GM23338 (cell line): Measurements from ENCODE around the gene ANGPT4. TPM values are rescaled to one million over a fixed set of nuclear protein-coding genes. Genes with fewer than 3 reads are reported as not detected.

Experiments
- ATAC-seq: fragments of 200-7000 bp; cut with Tn5 transposase; 3 replicates; pipeline ENCODE4 v1.9.1; 2020
- DNase-seq: peaks from one replicate; pipeline ENCODE4 v3.0.0-alpha.2; 2015; ENCODE audit warnings: low spot score
- H2AFZ ChIP-seq: fragments of 200-600 bp; sonication (generic); 2 replicates; pipeline ENCODE4 v1.8.0; 2016; ENCODE audit warnings: antibody characterized with exemption, mild to moderate bottlenecking, moderate library complexity
- H3F3A ChIP-seq: fragments of 200-600 bp; sonication (generic); replicated peaks from 2 replicates; pipeline ENCODE4 v1.8.0; 2017; ENCODE audit warnings: antibody characterized with exemption, mixed run types, low read depth
- H3K27ac ChIP-seq: fragments of 200-600 bp; sonication (generic); 2 replicates; pipeline ENCODE4 v1.6.1; 2016; ENCODE audit warnings: low read depth
- H3K27me3 ChIP-seq: fragments of 200-600 bp; sonication (generic); 2 replicates; pipeline ENCODE4 v1.8.0; 2016; ENCODE audit warnings: mild to moderate bottlenecking, mixed run types, moderate library complexity; ENCODE audit not compliant: insufficient read depth
- H3K36me3 ChIP-seq: fragments of 200-600 bp; sonication (generic); 2 replicates; pipeline ENCODE4 v1.8.0; 2016; ENCODE audit warnings: mild to moderate bottlenecking; ENCODE audit not compliant: insufficient read depth
- H3K4me1 ChIP-seq: fragments of 200-600 bp; sonication (generic); 2 replicates; pipeline ENCODE4 v1.8.0; 2016; ENCODE audit warnings: mild to moderate bottlenecking, moderate library complexity; ENCODE audit not compliant: insufficient read depth
- H3K4me2 ChIP-seq: fragments of 200-600 bp; sonication (generic); 2 replicates; pipeline ENCODE4 v1.7.1; 2017; ENCODE audit warnings: mixed run types
- H3K4me3 ChIP-seq: fragments of 200-600 bp; sonication (generic); 2 replicates; pipeline ENCODE4 v1.6.1; 2016; ENCODE audit warnings: mixed run types
- H3K79me2 ChIP-seq: fragments of 200-600 bp; sonication (generic); replicated peaks from 2 replicates; pipeline ENCODE4 v1.8.0; 2017; ENCODE audit warnings: mild to moderate bottlenecking; ENCODE audit not compliant: insufficient read depth
- H3K9me2 ChIP-seq: fragments of 200-600 bp; sonication (generic); 2 replicates; pipeline ENCODE4 v1.8.0; 2017; ENCODE audit not compliant: insufficient read depth
- H4K20me1 ChIP-seq: fragments of 200-600 bp; sonication (generic); replicated peaks from 2 replicates; pipeline ENCODE4 v1.8.0; 2017; ENCODE audit warnings: mild to moderate bottlenecking; ENCODE audit not compliant: insufficient read depth
- H3K27ac Mint-ChIP-seq: 2 replicates; pipeline ENCODE4 v1.8.0; 2020; ENCODE audit warnings: inconsistent platforms, mild to moderate bottlenecking, moderate library complexity, mixed read lengths
- H3K27me3 Mint-ChIP-seq: 3 replicates; pipeline ENCODE4 v1.8.0; 2022; ENCODE audit warnings: low read depth, mild to moderate bottlenecking, moderate library complexity, mixed read lengths, inconsistent platforms; ENCODE audit not compliant: insufficient read depth, poor library complexity
- H3K36me3 Mint-ChIP-seq: 3 replicates; pipeline ENCODE4 v1.8.0; 2021; ENCODE audit warnings: low read depth, mild to moderate bottlenecking, inconsistent platforms, moderate library complexity, mixed read lengths
- H3K4me1 Mint-ChIP-seq: 3 replicates; pipeline ENCODE4 v1.8.0; 2020; ENCODE audit warnings: mild to moderate bottlenecking, inconsistent platforms, mixed read lengths
- H3K4me3 Mint-ChIP-seq: 3 replicates; pipeline ENCODE4 v1.8.0; 2021; ENCODE audit warnings: moderate library complexity, mild to moderate bottlenecking, inconsistent platforms, mixed read lengths
- H3K9me3 Mint-ChIP-seq: 3 replicates; pipeline ENCODE4 v1.8.0; 2020; ENCODE audit warnings: moderate library complexity, mild to moderate bottlenecking, inconsistent platforms, mixed read lengths
- CREB1 ChIP-seq: fragments of 250-450 bp; sonication (Bioruptor Pico); IDR thresholded peaks from 2 replicates; pipeline ENCODE4 v1.5.0; 2020; ENCODE audit warnings: low read depth, mild to moderate bottlenecking, moderate library complexity
- EZH2phosphoT487 ChIP-seq: fragments of 200-600 bp; sonication (generic); IDR thresholded peaks from one replicate; pipeline ENCODE4 v1.8.1; 2018; ENCODE audit warnings: antibody characterized with exemption; ENCODE audit not compliant: unreplicated experiment
- JUNB ChIP-seq: IDR thresholded peaks from one replicate; pipeline ENCODE4 v1.6.1; 2016; ENCODE audit warnings: antibody characterized with exemption; ENCODE audit not compliant: unreplicated experiment
- POLR2AphosphoS5 ChIP-seq: IDR thresholded peaks from 2 replicates; pipeline ENCODE4 v1.6.1; 2016; ENCODE audit warnings: antibody characterized with exemption, low read depth
- STAT1 ChIP-seq: IDR thresholded peaks from one replicate; pipeline ENCODE4 v1.6.1; 2016; ENCODE audit warnings: antibody characterized with exemption; ENCODE audit not compliant: unreplicated experiment
- ZNF331 ChIP-seq: fragments of 250-450 bp; sonication (Bioruptor Pico); IDR thresholded peaks from 2 replicates; pipeline ENCODE4 v1.5.0; 2020; ENCODE audit warnings: low read depth, mild to moderate bottlenecking, moderate library complexity
- polyA plus RNA-seq: library from polyadenylated mRNA; unstranded; fragments of >200 nt; fragmentation: Nextera tagmentation; extraction: Ambion mirVana; gene quantifications from 2 replicates; pipeline ENCODE4 v1.2.1, GENCODE V29; 2016
- total RNA-seq: library from RNA; depleted of rRNA; stranded (reverse); fragments of >200 nt; shearing (Covaris generic); gene quantifications from 2 replicates; pipeline ENCODE4 v1.2.3, GENCODE V29; 2014
- TF ChIP-seq, protein P1 (sequence below): IDR thresholded peaks from 2 replicates; pipeline ENCODE4 v1.6.1; 2016; ENCODE audit warnings: antibody characterized with exemption
- TF ChIP-seq, protein P2 (sequence below): IDR thresholded peaks from one replicate; pipeline ENCODE4 v1.6.1; 2018; ENCODE audit warnings: antibody characterized with exemption; ENCODE audit not compliant: unreplicated experiment

ANGPT4 gene
- total and polyA plus RNA-seq, 2 experiments from 2014 or later: 0.17 TPM; not detected in 1

DNA sequence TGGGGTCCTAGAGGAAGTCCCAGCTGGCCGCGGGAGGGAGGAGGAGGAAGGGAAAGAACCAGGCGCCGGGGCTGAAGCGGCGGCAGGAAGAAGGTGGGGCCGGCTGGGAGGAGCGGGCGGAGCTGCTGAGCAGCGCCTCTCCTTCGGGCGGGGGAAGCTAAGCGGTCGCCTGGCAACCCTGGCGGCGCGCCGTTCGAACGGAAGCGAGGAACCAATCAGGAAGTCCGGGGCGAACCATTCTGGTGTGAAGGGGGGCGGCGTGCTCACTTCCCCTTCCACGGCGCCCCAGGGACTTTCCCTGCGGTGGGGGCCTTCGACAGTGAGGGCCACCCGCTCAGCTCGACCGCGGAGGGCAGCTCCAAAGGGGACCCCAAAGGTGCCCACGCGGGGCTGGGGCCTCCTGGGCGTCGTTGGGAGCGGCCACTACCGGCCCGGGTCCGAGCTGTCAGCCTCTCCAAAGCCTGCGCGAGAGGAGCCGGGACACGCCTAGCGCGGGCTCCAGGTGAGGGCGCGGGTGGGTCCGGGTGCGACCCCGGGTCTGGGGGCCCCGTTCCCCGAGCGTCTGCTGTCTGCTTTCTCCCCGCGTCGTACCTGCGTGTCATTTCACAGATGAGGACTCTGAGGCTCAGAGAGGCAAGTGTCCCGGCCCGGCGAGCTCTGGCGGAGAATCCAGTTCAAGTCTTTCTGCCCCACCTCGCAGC lies 82.5 kb downstream of the ANGPT4 start, which contains the start of gene FAM110A:
FAM110A (plus strand) TSS at position 266 of the 701 bp plus-strand sequence. CDS start 11,090 bp downstream, outside the sequence.
- H3K27me3 Mint-ChIP-seq: peaks cover 15% of the 10 kb centered on the region
- no peaks in the 10 kb centered on the region for H3F3A ChIP-seq
- DNase-seq: peak; percentile 98

DNA sequence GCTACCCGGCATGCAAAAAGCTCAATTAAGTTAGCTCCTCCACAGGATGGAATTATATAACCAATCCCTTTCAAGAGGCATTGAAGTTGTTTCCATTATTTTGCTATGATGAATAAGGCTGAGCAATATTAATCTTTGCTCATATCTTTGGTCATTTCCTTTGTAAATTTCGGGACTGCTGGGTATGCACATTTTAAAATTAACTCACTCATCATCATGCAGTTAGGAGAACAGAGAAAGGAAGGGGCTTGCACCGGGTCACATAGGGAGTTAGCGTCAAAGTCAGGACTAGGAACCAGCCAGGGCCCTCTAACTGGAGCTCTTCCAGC lies 83.0 kb downstream of the ANGPT4 start:
- H4K20me1 ChIP-seq: no peaks in the 10 kb centered on the region
- Mint-ChIP-seq H3K9me3 (peaks cover 4% of the 10 kb centered on the region; the same call in 2 of the 3 replicates), H3K27me3 (peaks cover 15% of the 10 kb centered on the region), H3K36me3 (no peaks in the 10 kb centered on the region; the same call in 2 of the 3 replicates), H3K27ac (no peak overlapping the region; the same call in 1 of the 2 replicates), H3K4me3 (peak overlapping the region; percentile 79), H3K4me1 (peaks cover 4% of the 10 kb centered on the region)
- peak overlapping the region; percentile 67; the same call in 1 of the 2 replicates for H2AFZ ChIP-seq
- no peak overlapping the region for H3K27ac ChIP-seq
- H3F3A ChIP-seq: no peaks in the 10 kb centered on the region
- peaks cover 16% of the 10 kb centered on the region for H3K27me3 ChIP-seq
- H3K4me1 ChIP-seq: peaks cover 12% of the 10 kb centered on the region
- no peaks in the 10 kb centered on the region for H3K9me2 ChIP-seq
- H3K36me3 ChIP-seq: no peaks in the 10 kb centered on the region
- ATAC-seq: no peak
- H3K79me2 ChIP-seq: no peaks in the 10 kb centered on the region
- DNase-seq: no peak
- H3K4me3 ChIP-seq: peak overlapping the region; percentile 77
- H3K4me2 ChIP-seq: peak overlapping the region; percentile 72
- TF ChIP-seq ZNF331: no peak
- no peak for TF ChIP-seq POLR2AphosphoS5
- no peak for TF ChIP-seq STAT1
- TF ChIP-seq JUNB: no peak
- TF ChIP-seq EZH2phosphoT487: no peak
- TF ChIP-seq, protein P1, sequence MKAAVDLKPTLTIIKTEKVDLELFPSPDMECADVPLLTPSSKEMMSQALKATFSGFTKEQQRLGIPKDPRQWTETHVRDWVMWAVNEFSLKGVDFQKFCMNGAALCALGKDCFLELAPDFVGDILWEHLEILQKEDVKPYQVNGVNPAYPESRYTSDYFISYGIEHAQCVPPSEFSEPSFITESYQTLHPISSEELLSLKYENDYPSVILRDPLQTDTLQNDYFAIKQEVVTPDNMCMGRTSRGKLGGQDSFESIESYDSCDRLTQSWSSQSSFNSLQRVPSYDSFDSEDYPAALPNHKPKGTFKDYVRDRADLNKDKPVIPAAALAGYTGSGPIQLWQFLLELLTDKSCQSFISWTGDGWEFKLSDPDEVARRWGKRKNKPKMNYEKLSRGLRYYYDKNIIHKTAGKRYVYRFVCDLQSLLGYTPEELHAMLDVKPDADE: no peak

More for the DNA sequence above, 82.5 kb downstream of the ANGPT4 start, which contains the start of gene FAM110A:
- Histone ChIP-seq H4K20me1 (no peaks in the 10 kb centered on the region), H3K27me3 (peaks cover 16% of the 10 kb centered on the region), H3K4me3 (peak within 1 kb of the TSS; percentile 77), H2AFZ (peak within 1 kb of the TSS; percentile 97), H3K36me3 (no peaks in the 10 kb centered on the region), H3K27ac (no peak within 1 kb of the TSS), H3K4me2 (peak within 1 kb of the TSS; percentile 91), H3K4me1 (peaks cover 12% of the 10 kb centered on the region), H3K9me2 (no peaks in the 10 kb centered on the region), H3K79me2 (no peaks in the 10 kb centered on the region)
- Mint-ChIP-seq H3K4me1 (peaks cover 4% of the 10 kb centered on the region), H3K4me3 (peak within 1 kb of the TSS; percentile 79), H3K36me3 (no peaks in the 10 kb centered on the region; the same call in 2 of the 3 replicates), H3K27ac (no peak within 1 kb of the TSS; the same call in 1 of the 2 replicates), H3K9me3 (peaks cover 4% of the 10 kb centered on the region; the same call in 2 of the 3 replicates)
- peak; percentile 95 for ATAC-seq
- TF ChIP-seq CREB1 (CRISPR knock-in tag) (peak; percentile 24; the same call in 1 of the 2 replicates), POLR2AphosphoS5 (no peak; the same call in 1 of the 2 replicates)
- TF ChIP-seq, protein P2, sequence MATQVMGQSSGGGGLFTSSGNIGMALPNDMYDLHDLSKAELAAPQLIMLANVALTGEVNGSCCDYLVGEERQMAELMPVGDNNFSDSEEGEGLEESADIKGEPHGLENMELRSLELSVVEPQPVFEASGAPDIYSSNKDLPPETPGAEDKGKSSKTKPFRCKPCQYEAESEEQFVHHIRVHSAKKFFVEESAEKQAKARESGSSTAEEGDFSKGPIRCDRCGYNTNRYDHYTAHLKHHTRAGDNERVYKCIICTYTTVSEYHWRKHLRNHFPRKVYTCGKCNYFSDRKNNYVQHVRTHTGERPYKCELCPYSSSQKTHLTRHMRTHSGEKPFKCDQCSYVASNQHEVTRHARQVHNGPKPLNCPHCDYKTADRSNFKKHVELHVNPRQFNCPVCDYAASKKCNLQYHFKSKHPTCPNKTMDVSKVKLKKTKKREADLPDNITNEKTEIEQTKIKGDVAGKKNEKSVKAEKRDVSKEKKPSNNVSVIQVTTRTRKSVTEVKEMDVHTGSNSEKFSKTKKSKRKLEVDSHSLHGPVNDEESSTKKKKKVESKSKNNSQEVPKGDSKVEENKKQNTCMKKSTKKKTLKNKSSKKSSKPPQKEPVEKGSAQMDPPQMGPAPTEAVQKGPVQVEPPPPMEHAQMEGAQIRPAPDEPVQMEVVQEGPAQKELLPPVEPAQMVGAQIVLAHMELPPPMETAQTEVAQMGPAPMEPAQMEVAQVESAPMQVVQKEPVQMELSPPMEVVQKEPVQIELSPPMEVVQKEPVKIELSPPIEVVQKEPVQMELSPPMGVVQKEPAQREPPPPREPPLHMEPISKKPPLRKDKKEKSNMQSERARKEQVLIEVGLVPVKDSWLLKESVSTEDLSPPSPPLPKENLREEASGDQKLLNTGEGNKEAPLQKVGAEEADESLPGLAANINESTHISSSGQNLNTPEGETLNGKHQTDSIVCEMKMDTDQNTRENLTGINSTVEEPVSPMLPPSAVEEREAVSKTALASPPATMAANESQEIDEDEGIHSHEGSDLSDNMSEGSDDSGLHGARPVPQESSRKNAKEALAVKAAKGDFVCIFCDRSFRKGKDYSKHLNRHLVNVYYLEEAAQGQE: no peak
- TF ChIP-seq, protein P1: no peak; the same call in 1 of the 2 replicates
